Measurements from ENCODE around the gene STAMBP.

Gene STAMBP

GRCh38 chr2:73836141-73836943 lies 7.6 kb downstream of the STAMBP start:
- peaks cover 12% of the 10 kb centered on the region for H3K4me1 ChIP-seq
- TF ChIP-seq Cebpa-rat (IDR thresholded peaks at IDR 0.05) = no peak
- peaks cover 80% of the 10 kb centered on the region for H3K36me3 ChIP-seq
- no peak overlapping the region for H3K4me3 ChIP-seq
- no peaks in the 10 kb centered on the region for H3K27me3 ChIP-seq
- peaks cover 8% of the 10 kb centered on the region; the same call in 1 of the 2 replicates for H3K9me3 ChIP-seq
- no peak overlapping the region for H3K4me2 ChIP-seq
- H3K9ac ChIP-seq = no peak overlapping the region
- no peak overlapping the region for H3K27ac ChIP-seq
- H4K20me1 ChIP-seq = peaks cover 23% of the 10 kb centered on the region; the same call in 1 of the 2 replicates

GRCh38 chr2:73837847-73838585 lies 9.3 kb downstream of the STAMBP start:
- H3K4me1 ChIP-seq = peaks cover 2% of the 10 kb centered on the region
- no peaks in the 10 kb centered on the region for H3K27me3 ChIP-seq
- H3K36me3 ChIP-seq = peaks cover 79% of the 10 kb centered on the region
- no peak overlapping the region for H3K9ac ChIP-seq
- no peak for TF ChIP-seq Cebpa-rat (IDR thresholded peaks at IDR 0.05)
- H4K20me1 ChIP-seq = peaks cover 37% of the 10 kb centered on the region
- H3K9me3 ChIP-seq = peaks cover under 1% of the 10 kb centered on the region; the same call in 1 of the 2 replicates
- H3K4me3 ChIP-seq = no peak overlapping the region
- no peak overlapping the region for H3K27ac ChIP-seq
- no peak overlapping the region for H3K4me2 ChIP-seq

DNA sequence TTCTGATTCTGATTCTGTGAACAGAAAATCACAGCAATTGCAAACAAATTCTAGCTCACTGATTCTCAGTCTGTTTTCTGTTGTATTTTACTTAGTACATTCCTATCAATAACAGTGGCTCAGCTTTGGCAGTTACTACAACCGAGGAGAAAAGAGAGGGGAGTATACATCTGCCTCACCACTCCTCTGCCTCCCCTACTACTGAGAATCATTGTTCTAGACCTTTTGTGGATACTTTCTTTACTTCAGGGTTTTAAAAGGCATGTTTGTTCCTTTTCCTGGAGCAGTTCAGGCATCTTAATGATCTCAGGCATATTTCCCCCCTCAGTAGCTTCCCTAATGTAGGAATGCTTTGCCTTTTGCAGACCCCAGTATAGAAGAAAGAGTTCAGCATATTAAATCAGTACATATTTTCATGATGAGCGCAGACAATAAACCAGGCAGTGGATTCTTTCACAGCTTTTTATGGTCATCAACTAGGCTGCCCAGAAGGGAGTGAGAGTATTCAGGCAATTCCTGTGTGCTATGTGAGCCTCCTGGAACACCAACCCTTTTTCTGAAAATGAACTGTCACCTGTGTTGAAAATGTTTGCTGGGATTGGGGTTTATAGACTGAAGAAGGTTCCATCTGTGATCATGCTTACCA lies 10.3 kb downstream of the STAMBP start:
- H4K20me1 ChIP-seq = peaks cover 37% of the 10 kb centered on the region
- no peak overlapping the region for H3K9ac ChIP-seq
- no peak for TF ChIP-seq Cebpa-rat (IDR thresholded peaks at IDR 0.05)
- no peaks in the 10 kb centered on the region for H3K27me3 ChIP-seq
- H3K9me3 ChIP-seq = no peaks in the 10 kb centered on the region
- peaks cover 73% of the 10 kb centered on the region for H3K36me3 ChIP-seq
- no peak overlapping the region for H3K4me2 ChIP-seq
- H3K4me1 ChIP-seq = no peaks in the 10 kb centered on the region
- H3K4me3 ChIP-seq = no peak overlapping the region
- H3K27ac ChIP-seq = no peak overlapping the region

DNA sequence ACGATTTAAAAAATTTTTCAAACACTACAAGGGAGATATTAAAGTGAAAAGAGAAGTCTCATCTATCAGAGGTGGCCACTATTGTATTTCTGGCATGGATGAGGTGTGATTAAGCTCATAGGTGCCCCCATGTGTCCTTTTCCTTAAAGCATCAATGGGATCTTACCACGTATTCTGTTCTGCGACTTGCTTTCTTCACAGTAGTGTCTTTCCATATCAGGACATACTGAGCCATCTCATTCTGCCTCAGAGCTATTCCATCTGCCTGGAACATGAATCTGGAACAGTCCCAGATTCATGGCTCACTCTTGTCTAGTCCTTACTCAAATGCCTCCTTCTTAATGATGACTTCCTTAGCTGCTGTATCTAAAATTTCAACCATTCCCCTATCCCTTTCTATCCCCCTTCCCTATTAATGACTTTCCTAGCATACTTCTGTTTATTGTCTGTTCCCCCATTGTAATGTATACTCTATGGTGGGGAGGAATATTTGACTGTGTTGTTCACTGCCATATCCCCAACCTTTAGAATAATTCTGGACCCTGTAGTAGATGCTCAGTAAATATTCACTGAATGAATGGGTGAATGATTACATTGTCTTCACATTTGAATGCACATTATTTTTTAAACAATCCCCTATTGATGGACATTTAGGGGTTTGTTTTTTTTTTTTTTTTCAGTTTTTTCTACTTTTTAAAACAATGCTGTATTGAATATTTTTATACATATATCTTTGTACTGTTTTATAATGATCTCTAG lies 11.1 kb downstream of the STAMBP start:
- no peak overlapping the region for H3K4me2 ChIP-seq
- no peaks in the 10 kb centered on the region for H3K27me3 ChIP-seq
- peaks cover 37% of the 10 kb centered on the region for H4K20me1 ChIP-seq
- TF ChIP-seq Cebpa-rat (IDR thresholded peaks at IDR 0.05) = no peak
- H3K36me3 ChIP-seq = peaks cover 74% of the 10 kb centered on the region
- no peak overlapping the region for H3K4me3 ChIP-seq
- no peak overlapping the region for H3K27ac ChIP-seq
- no peak overlapping the region for H3K9ac ChIP-seq
- no peaks in the 10 kb centered on the region for H3K9me3 ChIP-seq
- H3K4me1 ChIP-seq = no peaks in the 10 kb centered on the region

DNA sequence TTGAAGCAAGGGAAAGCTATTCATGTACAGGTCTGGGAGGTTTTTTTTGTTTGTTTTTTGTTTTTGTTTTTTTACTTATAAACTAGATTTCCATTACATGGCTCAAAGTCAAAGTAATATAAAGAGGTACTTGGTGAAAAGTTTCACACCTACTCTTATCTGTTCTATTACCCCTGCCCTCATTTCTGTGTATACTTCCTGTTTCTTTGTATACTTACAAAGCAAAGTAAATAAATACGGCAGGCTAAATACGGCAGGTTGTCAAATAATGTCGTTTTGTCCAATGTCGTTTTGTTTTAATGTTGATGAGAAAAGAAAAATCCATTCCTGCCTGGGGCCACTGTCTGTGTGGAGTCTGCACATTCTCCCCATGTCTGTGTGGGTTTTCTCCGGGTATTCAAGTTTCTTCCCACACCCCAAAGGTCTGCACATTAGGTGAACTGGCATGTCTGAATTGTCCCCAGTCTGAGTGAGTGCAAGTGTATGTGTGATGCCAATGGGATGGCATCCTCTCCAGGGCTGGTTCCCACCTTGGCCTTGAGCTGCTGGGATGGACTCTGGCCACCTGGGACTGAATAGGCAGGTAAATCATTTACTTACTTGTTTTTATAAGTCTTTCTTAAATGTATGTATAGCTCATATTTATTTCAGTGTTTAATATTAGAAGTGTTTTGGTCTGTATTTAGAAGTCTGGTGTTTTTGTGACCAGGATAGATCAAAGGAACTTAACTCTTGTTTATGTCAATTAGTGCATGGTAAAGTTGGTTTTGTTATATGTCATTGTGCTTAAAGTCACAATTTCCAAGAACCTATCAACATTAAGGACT lies 13.4 kb downstream of the STAMBP start:
- no peak overlapping the region for H3K4me3 ChIP-seq
- no peaks in the 10 kb centered on the region for H3K27me3 ChIP-seq
- peaks cover 74% of the 10 kb centered on the region for H3K36me3 ChIP-seq
- no peaks in the 10 kb centered on the region for H3K4me1 ChIP-seq
- no peak overlapping the region for H3K27ac ChIP-seq
- no peaks in the 10 kb centered on the region for H3K9me3 ChIP-seq
- TF ChIP-seq Cebpa-rat (IDR thresholded peaks at IDR 0.05) = no peak
- H3K9ac ChIP-seq = no peak overlapping the region
- no peak overlapping the region for H3K4me2 ChIP-seq
- H4K20me1 ChIP-seq = peaks cover 29% of the 10 kb centered on the region

- Histone ChIP-seq H4K20me1 (peaks cover 29% of the 10 kb centered on the region), H3K4me1 (no peaks in the 10 kb centered on the region), H3K36me3 (peaks cover 78% of the 10 kb centered on the region), H3K4me2 (no peak overlapping the region), H3K9ac (no peak overlapping the region), H3K9me3 (no peaks in the 10 kb centered on the region), H3K27ac (no peak overlapping the region), H3K4me3 (no peak overlapping the region), H3K27me3 (no peaks in the 10 kb centered on the region)
- no peak for TF ChIP-seq Cebpa-rat (IDR thresholded peaks at IDR 0.05)
Observed at GRCh38 chr2:73842739-73843019, 13.9 kb downstream of the STAMBP start.

- no peaks in the 10 kb centered on the region for H3K4me1 ChIP-seq
- H4K20me1 ChIP-seq = peaks cover 15% of the 10 kb centered on the region
- no peak overlapping the region for H3K4me2 ChIP-seq
- H3K4me3 ChIP-seq = no peak overlapping the region
- TF ChIP-seq Cebpa-rat (IDR thresholded peaks at IDR 0.05) = no peak
- peaks cover 89% of the 10 kb centered on the region for H3K36me3 ChIP-seq
- H3K27me3 ChIP-seq = no peaks in the 10 kb centered on the region
- no peaks in the 10 kb centered on the region for H3K9me3 ChIP-seq
- H3K27ac ChIP-seq = no peak overlapping the region
- H3K9ac ChIP-seq = no peak overlapping the region
Observed at GRCh38 chr2:73844087-73844486, 15.3 kb downstream of the STAMBP start.

- Histone ChIP-seq H3K4me1 (no peaks in the 10 kb centered on the region), H3K36me3 (peaks cover 100% of the 10 kb centered on the region), H3K9me3 (no peaks in the 10 kb centered on the region), H3K4me3 (no peak overlapping the region), H3K9ac (no peak overlapping the region), H3K4me2 (no peak overlapping the region), H3K27ac (no peak overlapping the region), H4K20me1 (no peaks in the 10 kb centered on the region), H3K27me3 (no peaks in the 10 kb centered on the region)
- TF ChIP-seq Cebpa-rat (IDR thresholded peaks at IDR 0.05) = no peak
Observed at GRCh38 chr2:73850009-73850408, 21.2 kb downstream of the STAMBP start.

- H4K20me1 ChIP-seq = no peaks in the 10 kb centered on the region
Observed at GRCh38 chr2:73851274-73851673, 22.5 kb downstream of the STAMBP start.

More at GRCh38 chr2:73851274-73851673, 22.5 kb downstream of the STAMBP start:
- H3K9me3 ChIP-seq = no peaks in the 10 kb centered on the region
- H3K4me1 ChIP-seq = no peaks in the 10 kb centered on the region
- H3K27me3 ChIP-seq = no peaks in the 10 kb centered on the region
- H3K4me3 ChIP-seq = no peak overlapping the region
- no peak overlapping the region for H3K27ac ChIP-seq
- no peak overlapping the region for H3K9ac ChIP-seq
- no peak overlapping the region for H3K4me2 ChIP-seq
- no peak for TF ChIP-seq Cebpa-rat (IDR thresholded peaks at IDR 0.05)
- peaks cover 100% of the 10 kb centered on the region for H3K36me3 ChIP-seq

Data from BLaER1 (cell line).